Measurements from ENCODE around the gene KRTAP20-1. TPM values are rescaled to one million over a fixed set of nuclear protein-coding genes. Genes with fewer than 3 reads are reported as not detected.

The KRTAP20-1 gene
- total RNA-seq, 1 experiment from 2014 or later: not detected

- TF ChIP-seq EZH2phosphoT487 (IDR thresholded peaks at IDR 0.05; ENCODE audit: borderline replicate concordance) (no peak), POLR2AphosphoS5 (IDR thresholded peaks at IDR 0.05; ENCODE audit: low read depth, low read length) (no peak), CTCF (IDR thresholded peaks at IDR 0.05 in 2 of 3, conservative IDR thresholded peaks at IDR 0.05 in 1 of 3; ENCODE audit: borderline replicate concordance in 1 of 3, insufficient read depth in 1 of 3, low read depth in 2 of 3, low read length in 2 of 3) (no peak), SIN3A (IDR thresholded peaks at IDR 0.05; ENCODE audit: low read depth) (no peak), TCF7L2 (IDR thresholded peaks at IDR 0.05; ENCODE audit: borderline replicate concordance, extremely low read depth, insufficient read depth, insufficient read length) (no peak), CBX3 (IDR thresholded peaks at IDR 0.05; ENCODE audit: low read depth) (no peak), POLR2A (IDR thresholded peaks at IDR 0.05; ENCODE audit: borderline replicate concordance, extremely low read depth, insufficient read depth, insufficient read length) (no peak), FOSL1 (IDR thresholded peaks at IDR 0.05; ENCODE audit: low read depth) (no peak), EZH2 (IDR thresholded peaks at IDR 0.05) (no peak), ATF3 (IDR thresholded peaks at IDR 0.05) (no peak), RAD21 (IDR thresholded peaks at IDR 0.05; ENCODE audit: low read depth) (no peak), SP1 (IDR thresholded peaks at IDR 0.05; ENCODE audit: low read depth) (no peak), CEBPB (IDR thresholded peaks at IDR 0.05; ENCODE audit: low read depth) (no peak), ZNF274 (IDR thresholded peaks at IDR 0.05; ENCODE audit: low read depth, low read length) (no peak), EGR1 (IDR thresholded peaks at IDR 0.05; ENCODE audit: low read depth) (no peak), SRF (IDR thresholded peaks at IDR 0.05; ENCODE audit: low read depth) (no peak), ZFX (IDR thresholded peaks at IDR 0.05) (no peak), REST (IDR thresholded peaks at IDR 0.05; ENCODE audit: low read depth) (no peak)
- TF ChIP-seq, protein P1, sequence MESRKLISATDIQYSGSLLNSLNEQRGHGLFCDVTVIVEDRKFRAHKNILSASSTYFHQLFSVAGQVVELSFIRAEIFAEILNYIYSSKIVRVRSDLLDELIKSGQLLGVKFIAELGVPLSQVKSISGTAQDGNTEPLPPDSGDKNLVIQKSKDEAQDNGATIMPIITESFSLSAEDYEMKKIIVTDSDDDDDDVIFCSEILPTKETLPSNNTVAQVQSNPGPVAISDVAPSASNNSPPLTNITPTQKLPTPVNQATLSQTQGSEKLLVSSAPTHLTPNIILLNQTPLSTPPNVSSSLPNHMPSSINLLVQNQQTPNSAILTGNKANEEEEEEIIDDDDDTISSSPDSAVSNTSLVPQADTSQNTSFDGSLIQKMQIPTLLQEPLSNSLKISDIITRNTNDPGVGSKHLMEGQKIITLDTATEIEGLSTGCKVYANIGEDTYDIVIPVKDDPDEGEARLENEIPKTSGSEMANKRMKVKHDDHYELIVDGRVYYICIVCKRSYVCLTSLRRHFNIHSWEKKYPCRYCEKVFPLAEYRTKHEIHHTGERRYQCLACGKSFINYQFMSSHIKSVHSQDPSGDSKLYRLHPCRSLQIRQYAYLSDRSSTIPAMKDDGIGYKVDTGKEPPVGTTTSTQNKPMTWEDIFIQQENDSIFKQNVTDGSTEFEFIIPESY (IDR thresholded peaks at IDR 0.05; ENCODE audit: extremely low read depth, insufficient replicate concordance, low read length): no peak
- TF ChIP-seq, protein P2, sequence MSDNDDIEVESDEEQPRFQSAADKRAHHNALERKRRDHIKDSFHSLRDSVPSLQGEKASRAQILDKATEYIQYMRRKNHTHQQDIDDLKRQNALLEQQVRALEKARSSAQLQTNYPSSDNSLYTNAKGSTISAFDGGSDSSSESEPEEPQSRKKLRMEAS (IDR thresholded peaks at IDR 0.05): no peak
- Histone ChIP-seq H3K4me1 (ENCODE audit: control insufficient read depth in 1 of 2, insufficient read depth in 2 of 2, low read length in 2 of 2) (no peaks in the 10 kb centered on the region), H4K20me1 (ENCODE audit: insufficient read depth) (no peaks in the 10 kb centered on the region), H2AFZ (ENCODE audit: low read depth, low read length, poor library complexity, severe bottlenecking) (no peak overlapping the region), H3K79me2 (ENCODE audit: insufficient read depth, low read length) (no peaks in the 10 kb centered on the region), H3K27ac (ENCODE audit: low read depth, low read length) (no peak overlapping the region), H3K9me2 (ENCODE audit: insufficient read depth) (no peaks in the 10 kb centered on the region), H3K36me3 (ENCODE audit: control insufficient read depth in 1 of 2, insufficient read depth in 2 of 2, low read length in 2 of 2) (no peaks in the 10 kb centered on the region), H3K4me3 (replicated peaks in 1 of 2; ENCODE audit: low read depth in 1 of 2, low read length in 2 of 2) (no peak overlapping the region), H3K9me3 (ENCODE audit: control insufficient read depth in 1 of 2, insufficient read depth in 1 of 2, low read depth in 1 of 2, low read length in 2 of 2) (peaks cover 7 to 22% of the 10 kb centered on the region in 2 experiments; a peak in 2 of 4 replicates), H3K9ac (ENCODE audit: low read length) (no peak overlapping the region), H3K4me2 (ENCODE audit: low read length) (no peak overlapping the region), H3K27me3 (ENCODE audit: insufficient read depth, low read length) (no peaks in the 10 kb centered on the region)
- RAD21 ChIA-PET (ENCODE audit: low non-redundant PET in 1 of 2, low total read pairs in 2 of 2, uncharacterized antibody in 2 of 2, unreplicated experiment in 2 of 2): no interaction called here
- ATAC-seq (no peak), DNase-seq (ENCODE audit: low read depth, low spot score) (no peak)
- BruUV-seq (replicated peaks): no TSS peak
- CTCF ChIA-PET: no interaction called here
- POLR2A ChIA-PET: no interaction called here
- intact Hi-C loops (cut with micrococcal nuclease): no loop called here
Measured at GRCh38 chr21:30623362-30623761, 7.1 kb downstream of the KRTAP20-1 start.

Data from HCT116 (cell line).